H1 (cell line): Measurements from ENCODE around the gene GNG8. TPM values are rescaled to one million over a fixed set of nuclear protein-coding genes. Genes with fewer than 3 reads are reported as not detected.

Experiments used
- CTCF ChIA-PET: fragments of 300-600 bp; sonication (Branson Sonifier 250); formaldehyde crosslinking; loops from one replicate; lab custom pipeline; 2021; ENCODE audit not compliant: partially characterized antibody; lab: Charles Lee
- POLR2A ChIA-PET: fragments of 300-600 bp; sonication (Branson Sonifier 250); formaldehyde crosslinking; loops from one replicate; lab custom pipeline; 2021; ENCODE audit warnings: inconsistent platforms; ENCODE audit not compliant: partially characterized antibody; lab: Charles Lee
- DNase-seq, 2 experiments: peaks; one replicate each; pipeline versions ENCODE4 v3.0.0 to v3.0.0-alpha.2; 2010 to 2022; ENCODE audit warnings: low spot score in 2 of 2, low read depth in 1 of 2, mixed read lengths in 1 of 2
- FAIRE-seq: peaks from 2 replicates; lab custom pipeline; 2011; peaks lifted over from hg19 to GRCh38; lab: Jason Lieb, UNC
- H2AFZ ChIP-seq: 2 replicates; pipeline ENCODE4 v1.8.1; 2012; ENCODE audit warnings: low read length, inconsistent platforms
- H2AK5ac ChIP-seq: 2 replicates; pipeline ENCODE4 v1.6.1; 2013; ENCODE audit warnings: low read depth, low read length
- H2BK120ac ChIP-seq: replicated peaks from 2 replicates; pipeline ENCODE3; 2013; ENCODE audit warnings: low read depth, low read length, inconsistent platforms
- H2BK12ac ChIP-seq: 2 replicates; pipeline ENCODE4 v1.6.1; 2013; ENCODE audit warnings: low read depth, low read length
- H2BK15ac ChIP-seq: 2 replicates; pipeline ENCODE4 v1.6.1; 2013; ENCODE audit warnings: low read length
- H2BK20ac ChIP-seq: 2 replicates; pipeline ENCODE4 v1.6.1; 2013; ENCODE audit warnings: low read length
- H2BK5ac ChIP-seq: 2 replicates; pipeline ENCODE4 v1.6.1; 2013; ENCODE audit warnings: low read depth, low read length
- H3K14ac ChIP-seq: 2 replicates; pipeline ENCODE4 v1.6.1; 2013; ENCODE audit warnings: inconsistent platforms; ENCODE audit not compliant: insufficient read length
- H3K18ac ChIP-seq: 2 replicates; pipeline ENCODE4 v1.6.1; 2013; ENCODE audit warnings: low read length; ENCODE audit errors: extremely low read depth
- H3K23ac ChIP-seq: 2 replicates; pipeline ENCODE4 v1.6.1; 2013; ENCODE audit warnings: inconsistent platforms; ENCODE audit not compliant: insufficient read length
- H3K23me2 ChIP-seq: 2 replicates; pipeline ENCODE4 v1.6.1; 2013; ENCODE audit warnings: low read depth, low read length
- H3K27ac ChIP-seq: 2 replicates; pipeline ENCODE4 v1.6.1; 2011; ENCODE audit warnings: low read depth, low read length, inconsistent platforms
- H3K27me3 ChIP-seq, 4 experiments: replicated peaks in 1 of 4; 1 replicate in 1 of 4; 2 replicates in 3 of 4; pipeline versions ENCODE4 v1.6.1 to v1.8.1; 2011 to 2013; ENCODE audit warnings: low read length in 3 of 4, mild to moderate bottlenecking in 3 of 4, inconsistent platforms in 2 of 4, mixed read lengths in 2 of 4, moderate library complexity in 1 of 4; ENCODE audit not compliant: control insufficient read depth in 3 of 4, insufficient read depth in 3 of 4; ENCODE audit errors: extremely low read depth in 1 of 4
- H3K36me3 ChIP-seq, 4 experiments: 2 replicates each; pipeline versions ENCODE4 v1.6.1 to v1.8.1; 2011 to 2013; ENCODE audit warnings: mild to moderate bottlenecking in 4 of 4, low read length in 3 of 4, moderate library complexity in 2 of 4, control low read depth in 1 of 4, inconsistent platforms in 1 of 4; ENCODE audit not compliant: insufficient read depth in 4 of 4, control insufficient read depth in 2 of 4
- H3K4ac ChIP-seq: replicated peaks from 2 replicates; pipeline ENCODE3; 2013; ENCODE audit warnings: low read length, low read depth, mixed read lengths, inconsistent platforms; ENCODE audit not compliant: insufficient read length
- H3K4me1 ChIP-seq, 4 experiments: replicated peaks in 1 of 4; 1 replicate in 1 of 4; 2 replicates in 3 of 4; pipeline versions ENCODE4 v1.6.1 to v1.8.1; 2011 to 2013; ENCODE audit warnings: low read length in 3 of 4, inconsistent platforms in 2 of 4, mixed read lengths in 1 of 4; ENCODE audit not compliant: insufficient read depth in 4 of 4, control insufficient read depth in 3 of 4
- H3K4me2 ChIP-seq, 2 experiments: 2 replicates each; pipeline versions ENCODE4 v1.6.1 to v1.8.1; 2011 to 2013; ENCODE audit warnings: low read depth in 2 of 2, low read length in 2 of 2, control low read depth in 1 of 2, inconsistent platforms in 1 of 2, mild to moderate bottlenecking in 1 of 2; ENCODE audit not compliant: insufficient read depth in 1 of 2
- H3K4me3 ChIP-seq, 4 experiments: fragments of 200-600, 300-600 bp in 1 of 4; sonication (generic), shearing (Covaris generic), sonication (Bioruptor Twin) in 1 of 4; 2 replicates each; pipeline versions ENCODE4 v1.5.1 to v1.8.1; 2011 to 2016; ENCODE audit warnings: low read length in 4 of 4, low read depth in 3 of 4, control low read depth in 2 of 4, inconsistent platforms in 2 of 4, mild to moderate bottlenecking in 2 of 4, mixed read lengths in 1 of 4, moderate library complexity in 1 of 4; ENCODE audit not compliant: insufficient read depth in 2 of 4; ENCODE audit errors: extremely low read depth in 1 of 4
- H3K56ac ChIP-seq: replicated peaks from 2 replicates; pipeline ENCODE3; 2013; ENCODE audit warnings: low read depth, mild to moderate bottlenecking, mixed read lengths, low read length, inconsistent platforms; ENCODE audit not compliant: insufficient read length
- H3K79me1 ChIP-seq: 2 replicates; pipeline ENCODE4 v1.6.1; 2013; ENCODE audit warnings: low read depth, low read length, control low read depth
- H3K79me2 ChIP-seq, 2 experiments: 2 replicates each; pipeline versions ENCODE4 v1.6.1 to v1.8.1; 2012 to 2013; ENCODE audit warnings: low read length in 2 of 2, mild to moderate bottlenecking in 2 of 2, inconsistent platforms in 1 of 2; ENCODE audit not compliant: insufficient read depth in 2 of 2, control insufficient read depth in 1 of 2
- H3K9ac ChIP-seq, 4 experiments: replicated peaks in 1 of 4; 1 replicate in 1 of 4; 2 replicates in 3 of 4; pipeline versions ENCODE4 v1.6.1 to v1.8.1; 2011 to 2013; ENCODE audit warnings: low read depth in 3 of 4, low read length in 3 of 4, control low read depth in 2 of 4, mild to moderate bottlenecking in 2 of 4, moderate library complexity in 2 of 4, inconsistent platforms in 1 of 4; ENCODE audit errors: extremely low read depth in 1 of 4
- H3K9me3 ChIP-seq, 2 experiments: 2 replicates each; pipeline versions ENCODE4 v1.6.1 to v1.8.1; 2012 to 2013; ENCODE audit warnings: mild to moderate bottlenecking in 2 of 2, moderate library complexity in 2 of 2, control low read depth in 1 of 2, inconsistent platforms in 1 of 2, low read depth in 1 of 2, low read length in 1 of 2, mixed read lengths in 1 of 2; ENCODE audit not compliant: insufficient read depth in 2 of 2
- H4K20me1 ChIP-seq, 2 experiments: replicated peaks in 1 of 2; 2 replicates each; pipeline versions ENCODE3 to v1.8.1; 2011 to 2013; ENCODE audit warnings: inconsistent platforms in 2 of 2, low read length in 2 of 2, mild to moderate bottlenecking in 1 of 2; ENCODE audit not compliant: insufficient read depth in 2 of 2, control insufficient read depth in 1 of 2
- H4K5ac ChIP-seq: 2 replicates; pipeline ENCODE4 v1.6.1; 2013; ENCODE audit warnings: low read length, low read depth, mixed read lengths, inconsistent platforms; ENCODE audit not compliant: insufficient read length
- H4K8ac ChIP-seq: 2 replicates; pipeline ENCODE4 v1.8.0; 2013; ENCODE audit warnings: mild to moderate bottlenecking, moderate library complexity, low read length, inconsistent platforms; ENCODE audit not compliant: insufficient read depth; ENCODE audit errors: extremely low read depth
- H4K91ac ChIP-seq: replicated peaks from 2 replicates; pipeline ENCODE3; 2013; ENCODE audit warnings: low read length, mixed read lengths, inconsistent platforms; ENCODE audit not compliant: insufficient read length
- CBX5 ChIP-seq: fragments of 300-800, 300-1000 bp; sonication (generic); IDR thresholded peaks from 2 replicates; pipeline ENCODE4 v1.7.1; 2016; ENCODE audit warnings: antibody characterized with exemption, low read length, low read depth
- KDM5A ChIP-seq: fragments of 200-600 bp; IDR thresholded peaks from 2 replicates; pipeline ENCODE4 v1.7.1; 2012; ENCODE audit warnings: mild to moderate bottlenecking, low read length, inconsistent platforms, mixed read lengths
- NANOG ChIP-seq: IDR thresholded peaks from 2 replicates; pipeline ENCODE4 v1.6.1; 2011; ENCODE audit warnings: low read length, low read depth, mild to moderate bottlenecking, inconsistent platforms; ENCODE audit not compliant: insufficient read depth, poor library complexity, severe bottlenecking
- POLR2A ChIP-seq, 2 experiments: IDR thresholded peaks; 1 replicate in 1 of 2; 2 replicates in 1 of 2; pipeline ENCODE4 v1.6.1; 2011; ENCODE audit warnings: low read depth in 2 of 2, low read length in 2 of 2, mild to moderate bottlenecking in 2 of 2; ENCODE audit errors: control extremely low read depth in 1 of 2
- POU5F1 ChIP-seq: IDR thresholded peaks from 2 replicates; pipeline ENCODE4 v1.6.1; 2011; ENCODE audit warnings: low read depth, mild to moderate bottlenecking, low read length, moderate library complexity
- WGBS, 2 experiments: shearing (Covaris generic) in 1 of 2; methylation state at CpG; one replicate each; pipeline versions ENCODE4 v1.1.6 to v1.1.7; 2013 to 2015; ENCODE audit warnings: low lambda C conversion rate in 2 of 2, mixed read lengths in 2 of 2, inconsistent platforms in 1 of 2, low coverage in 1 of 2, missing lambda C conversion rate in 1 of 2; ENCODE audit not compliant: insufficient replicate concordance in 2 of 2, insufficient coverage in 1 of 2, insufficient read length in 1 of 2; ENCODE audit errors: extremely low coverage in 1 of 2, missing lambda C conversion rate in 1 of 2; 5-methylcytosine and 5-hydroxymethylcytosine counted together
- polyA plus RNA-seq, 7 experiments: library from polyadenylated mRNA; depleted of rRNA in 3 of 7; stranded (reverse) in 5 of 7; unstranded in 2 of 7; fragments of >200 nt in 5 of 7; fragments of 200-250 nt in 2 of 7; gene quantifications; 1 replicate in 5 of 7; 2 replicates in 1 of 7; 4 replicates in 1 of 7; pipeline versions ENCODE4 v1.2.1 to v1.2.3, GENCODE V29; 2011 to 2013; ENCODE audit warnings: missing spikeins in 2 of 7, mixed read lengths in 2 of 7
- total RNA-seq: library from RNA; stranded (reverse); fragmentation: NEBNext Ultra II Directional; extraction: Animal tissue kit (Norgen Biotek cat#: 25700); gene quantifications from 2 replicates; pipeline ENCODE4 v1.2.1, GENCODE V29; 2021

GNG8 gene
- total and polyA plus RNA-seq, 2 of the 8 experiments (the other 6 are each of a cell fraction or from before 2014, with no cell fraction given): not detected

- Histone ChIP-seq H4K20me1 (no peaks in the 10 kb centered on the region), H3K36me3 (peaks cover 13 to 58% (median 37%) of the 10 kb centered on the region in 4 experiments), H3K79me2 (no peaks in the 10 kb centered on the region), H3K18ac (no peak overlapping the region), H2BK12ac (no peak overlapping the region), H2AFZ (no peak overlapping the region), H3K23me2 (no peaks in the 10 kb centered on the region), H2AK5ac (no peak overlapping the region), H3K23ac (no peak overlapping the region), H2BK20ac (no peak overlapping the region), H4K5ac (no peak overlapping the region), H3K9ac (no peak overlapping the region), H2BK120ac (no peak overlapping the region), H3K27ac (no peak overlapping the region), H3K56ac (no peak overlapping the region), H3K4me3 (no peak overlapping the region), H3K9me3 (no peaks in the 10 kb centered on the region), H3K79me1 (no peaks in the 10 kb centered on the region), H3K4ac (no peak overlapping the region), H4K91ac (no peak overlapping the region), H3K27me3 (no peaks in the 10 kb centered on the region), H3K4me2 (no peak overlapping the region), H3K14ac (no peak overlapping the region), H3K4me1 (no peaks in the 10 kb centered on the region), H2BK5ac (no peak overlapping the region), H2BK15ac (no peak overlapping the region), H4K8ac (no peak overlapping the region)
- DNase-seq (no peak), FAIRE-seq (no peak)
- ChIA-PET CTCF (interaction anchor here (0.9 to 1.7 kb wide), 6 partner anchors 11 to 71 kb away, joined by 3 to 5 read pairs (median 4); no protein-coding TSS in a partner anchor), POLR2A (no interaction called here)
- 94% methylated on average over 2 of the region's 3 CpGs; no CpG with 5 or more reads in 1 of the 2 experiments for WGBS, 2 experiments
- TF ChIP-seq CBX5 (no peak), KDM5A (no peak), POU5F1 (no peak), POLR2A (IDR thresholded peaks at IDR 0.05; ENCODE audit: control extremely low read depth in 1 of 2, low read depth in 2 of 2, low read length in 2 of 2) (no peak), NANOG (no peak)
Measured at GRCh38 chr19:46685189-46685588, 49.2 kb upstream of the GNG8 start.
